Stimulated activated CD4-positive, alpha-beta T cell treated with anti-CD3 and anti-CD28 coated beads, TNF-alpha, amount 100 ng/mL, for 24 hours (primary cell): ENCODE measurements around the gene STRBP.
"Not testable (repeated sequence)": the region's sequence is repeated elsewhere in the genome, so short reads cannot be mapped to it uniquely, and the experiment has no call there.

Experiments used
- DNase-seq, 3 experiments: peaks; one replicate each; pipeline ENCODE4 v3.0.0-alpha.2; 2020; ENCODE audit warnings: low read depth in 3 of 3

Gene STRBP

DNA sequence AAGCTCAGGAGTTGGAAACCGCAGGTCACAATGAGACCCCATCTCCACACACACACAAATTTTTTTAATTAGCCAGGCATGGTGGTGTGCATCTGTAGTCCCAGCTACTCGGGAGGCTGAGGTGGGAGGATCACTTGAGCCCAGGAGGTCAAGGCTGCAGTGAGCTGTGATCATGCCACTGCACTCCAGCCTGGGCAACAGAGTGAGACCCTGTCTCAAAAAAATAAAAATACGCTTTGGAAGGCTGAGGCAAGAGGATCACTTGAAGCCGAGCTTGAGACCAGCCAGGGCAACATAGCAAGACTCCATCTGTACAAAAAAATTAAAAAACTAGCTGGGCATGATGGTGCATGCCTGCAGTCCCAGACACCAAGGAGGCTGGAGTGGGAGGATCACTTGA, 19.2 kb downstream of the STRBP start:
- DNase-seq = not testable (repeated sequence)

DNA sequence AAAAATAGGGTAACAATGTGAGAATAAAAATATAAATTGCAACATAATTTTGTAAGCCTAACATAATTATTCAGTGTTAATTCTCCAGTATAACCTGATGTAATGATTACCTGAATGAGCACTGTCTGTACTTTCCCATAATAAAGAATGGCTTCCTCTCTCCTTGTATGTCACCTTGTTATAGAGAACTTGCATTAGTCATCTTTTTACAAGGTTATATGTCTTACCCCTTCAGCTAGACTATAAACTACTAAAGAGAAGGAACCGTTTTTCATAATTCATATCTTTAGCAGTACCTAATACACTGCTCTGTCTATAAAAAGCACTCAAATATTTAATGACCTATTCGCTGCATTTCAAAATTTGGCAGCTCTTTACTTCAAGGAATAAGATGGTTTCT, 19.8 kb downstream of the STRBP start:
- DNase-seq = no peak

DNA sequence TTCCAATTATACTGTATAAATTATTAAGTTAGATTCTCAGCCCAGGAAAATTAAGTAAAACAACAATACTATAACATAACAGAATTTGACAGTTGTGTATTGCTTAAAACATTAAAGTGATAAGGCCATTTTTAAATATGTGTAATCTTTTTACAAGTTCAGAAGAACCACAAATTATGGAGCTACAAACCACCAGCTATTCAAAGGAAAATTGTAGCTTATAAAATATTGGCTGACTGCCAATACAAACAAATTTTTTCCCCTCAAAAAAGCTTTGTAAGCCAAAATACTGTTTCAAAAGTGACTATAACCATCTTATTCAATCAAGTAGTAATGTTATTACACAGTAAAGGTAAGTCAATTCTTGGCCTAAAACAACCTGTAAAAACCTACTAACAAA, 21.9 kb downstream of the STRBP start:
- DNase-seq = no peak

DNA sequence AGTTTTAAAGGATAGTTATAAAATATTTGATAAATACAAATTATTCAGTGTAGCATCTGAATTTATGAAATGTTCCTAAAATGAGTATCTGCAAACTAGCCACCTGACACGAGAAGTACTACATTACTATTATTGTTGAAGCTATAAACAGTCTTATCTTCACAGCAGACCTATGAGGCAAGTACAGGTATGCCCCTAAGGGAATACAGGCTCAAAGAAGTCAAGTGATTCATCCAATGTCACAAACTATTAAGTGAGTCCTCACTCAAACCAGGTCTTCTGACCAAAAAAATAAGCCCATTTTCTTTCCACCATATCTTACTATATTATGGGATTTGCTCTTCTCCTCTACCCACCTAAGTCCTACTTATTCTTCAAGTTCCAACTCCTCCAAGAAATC, 28.7 kb downstream of the STRBP start:
- no peak for DNase-seq

DNA sequence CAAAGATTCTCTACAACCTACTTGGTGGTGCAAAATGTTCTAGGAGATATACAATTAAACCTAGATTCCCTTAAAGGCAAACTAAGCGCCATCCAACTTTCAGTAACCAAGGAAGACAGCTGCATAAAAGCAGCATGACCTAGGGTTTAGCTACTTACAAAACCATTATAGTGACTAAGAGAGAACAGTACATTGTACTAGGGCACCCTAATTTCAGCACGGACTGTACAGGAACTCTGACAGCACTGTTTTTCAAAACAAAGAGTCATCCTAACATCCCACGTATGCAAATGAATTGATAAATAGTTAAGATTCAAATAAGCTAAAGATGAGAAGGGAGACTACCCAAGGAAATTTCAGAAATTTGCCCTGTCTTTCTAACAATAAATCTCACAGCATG, 30.0 kb downstream of the STRBP start:
- no peak for DNase-seq

DNA sequence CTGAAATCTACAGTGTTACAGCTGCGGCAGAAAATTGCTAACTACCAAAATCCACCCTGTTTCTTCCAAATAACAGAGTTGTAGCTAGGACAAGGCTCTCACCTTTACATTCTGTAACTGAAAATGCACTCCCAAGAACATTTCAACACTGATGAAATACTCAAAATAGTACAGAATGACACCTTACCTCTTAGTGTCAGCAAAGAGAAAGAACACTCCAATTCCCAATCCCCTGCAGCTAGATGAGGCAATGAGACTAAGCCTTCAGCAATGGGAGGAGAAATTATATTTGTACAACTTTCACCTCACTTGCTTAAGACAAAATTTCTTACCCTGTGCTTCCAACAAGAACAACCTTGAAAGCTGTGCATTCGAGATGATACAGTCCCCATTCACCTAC, 31.2 kb downstream of the STRBP start:
- no peak for DNase-seq

DNA sequence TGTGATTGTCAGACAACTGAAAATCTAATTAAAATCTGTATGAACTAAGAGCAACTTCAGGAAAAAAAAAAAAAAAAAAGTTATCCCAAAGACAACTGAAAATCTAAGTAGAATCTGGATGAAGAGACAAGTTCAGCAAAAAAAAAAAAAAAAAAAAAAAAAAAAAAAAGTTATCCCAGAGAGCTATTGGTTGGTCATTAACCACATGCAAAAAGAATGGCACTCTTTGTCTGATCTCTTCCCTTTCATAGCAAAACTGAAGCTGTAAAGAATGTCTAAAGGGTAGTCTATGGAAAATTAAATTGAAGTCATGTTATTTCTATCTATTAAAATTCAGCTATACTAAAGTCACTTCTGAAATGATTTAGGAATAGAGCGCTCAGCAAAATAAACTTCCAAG, 32.9 kb downstream of the STRBP start:
- no peak for DNase-seq

DNA sequence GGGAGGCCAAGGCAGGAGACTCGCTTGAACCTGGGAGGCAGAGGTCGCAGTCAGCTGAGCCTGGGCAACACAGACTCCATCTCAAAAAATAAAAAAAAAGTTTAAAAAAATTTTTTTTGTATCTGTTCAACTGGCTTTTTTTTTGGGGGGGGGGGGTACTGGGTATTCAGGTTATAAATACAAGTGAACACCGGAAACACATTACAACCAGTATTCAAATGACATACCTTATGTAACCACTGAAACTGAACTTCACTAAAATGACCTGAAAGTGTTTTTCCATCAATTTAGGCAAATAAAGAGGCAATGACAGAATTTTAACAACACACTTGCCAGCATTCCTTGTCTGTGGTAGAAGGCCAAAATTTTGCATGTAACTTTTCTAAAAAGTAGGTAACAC, 33.5 kb downstream of the STRBP start:
- no peak for DNase-seq

DNA sequence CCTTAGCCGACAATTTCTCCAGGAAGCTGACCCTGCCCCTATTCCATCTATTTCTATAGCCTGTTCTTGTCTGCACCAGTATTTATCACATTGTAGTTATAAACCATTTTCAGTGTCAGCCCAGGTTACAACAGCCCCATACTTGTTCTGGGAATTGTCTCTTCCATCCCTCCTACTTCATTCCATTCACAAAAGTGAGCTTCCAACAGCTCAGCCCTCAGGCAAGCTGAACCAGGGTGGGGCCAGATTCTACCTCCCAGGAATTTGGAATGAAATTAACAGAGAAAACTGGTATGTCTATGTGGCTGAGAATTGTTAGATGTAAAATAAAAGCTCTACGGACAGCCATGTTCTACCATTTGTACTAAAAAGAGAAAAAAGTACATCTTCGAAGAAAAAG, 36.1 kb downstream of the STRBP start:
- no peak for DNase-seq

DNA sequence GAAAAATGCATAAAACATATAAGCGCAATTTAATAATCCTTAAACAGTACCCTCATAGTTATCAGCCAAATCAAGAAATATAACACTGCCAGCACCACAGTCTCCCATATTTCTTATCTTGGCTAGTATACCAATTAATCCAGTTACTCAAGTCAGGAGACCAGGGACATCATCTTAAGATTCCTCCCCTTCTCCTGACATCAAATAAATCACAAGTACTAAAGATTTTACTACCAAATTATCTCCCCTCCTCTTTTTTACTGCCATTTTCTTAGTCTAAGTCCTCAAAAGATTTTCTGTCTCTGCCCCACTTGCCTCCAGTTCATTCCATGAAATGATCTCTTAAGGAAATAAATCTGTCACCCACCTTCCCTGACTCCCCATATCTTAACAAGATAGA, 37.0 kb downstream of the STRBP start:
- DNase-seq = no peak

DNA sequence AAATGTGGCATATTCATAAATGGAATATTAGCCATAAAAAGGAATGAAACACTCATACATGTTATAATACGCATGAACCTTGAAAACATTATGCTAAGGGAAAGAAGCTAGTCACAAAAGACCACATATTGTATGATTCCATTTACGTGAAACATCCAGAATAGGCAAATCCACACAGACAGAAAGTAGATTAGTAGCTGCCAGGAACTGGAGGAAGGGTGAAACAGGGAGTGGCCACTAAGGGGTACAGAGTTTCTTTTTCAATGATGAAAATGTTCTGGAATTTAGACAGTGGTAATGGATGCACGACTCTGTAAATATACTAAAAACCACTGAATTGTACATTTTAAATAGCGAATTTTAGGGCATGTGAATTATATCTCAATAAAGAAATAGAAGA, 39.4 kb downstream of the STRBP start:
- DNase-seq = no peak

DNA sequence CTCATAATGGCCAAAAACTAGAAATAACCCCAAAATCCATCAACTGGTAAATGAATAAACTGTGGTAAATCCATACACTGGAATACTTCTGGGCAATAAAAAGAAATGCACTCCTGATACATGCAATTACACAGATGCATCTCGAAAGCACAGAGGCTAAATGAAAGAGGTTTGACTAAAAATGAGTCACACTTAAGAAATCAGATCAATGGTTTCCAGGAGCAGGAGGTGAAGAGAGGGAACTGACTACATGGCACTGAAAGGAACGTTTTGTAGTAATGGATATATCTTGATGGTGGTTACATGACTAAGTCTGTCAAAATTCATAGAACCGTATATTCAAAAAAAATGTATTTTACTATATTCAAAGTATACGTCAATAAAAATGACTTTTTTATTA, 42.4 kb downstream of the STRBP start:
- no peak for DNase-seq

DNA sequence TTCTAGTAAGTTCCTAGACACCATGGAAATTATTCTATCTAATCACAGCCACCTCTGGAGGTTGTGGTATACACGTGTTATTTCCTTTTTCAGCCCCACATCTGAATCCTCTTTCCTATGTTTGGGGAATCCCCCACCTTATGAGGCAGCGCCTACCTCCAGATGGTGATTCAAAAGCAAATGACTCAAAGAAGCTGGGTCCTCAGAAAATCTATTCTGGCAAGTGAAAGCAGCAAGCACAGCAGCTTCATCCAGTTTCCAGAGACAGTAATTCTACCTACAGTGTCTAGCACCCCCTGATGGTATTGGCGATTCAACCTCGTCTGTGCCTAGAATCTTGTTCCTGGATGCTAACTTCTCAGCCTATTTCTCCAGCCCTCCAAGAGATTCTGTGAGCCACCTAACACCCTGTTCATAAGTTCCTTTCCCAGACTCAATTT, 43.0 kb downstream of the STRBP start:
- DNase-seq = peak; percentile 34 to 45 (median 45)

DNA sequence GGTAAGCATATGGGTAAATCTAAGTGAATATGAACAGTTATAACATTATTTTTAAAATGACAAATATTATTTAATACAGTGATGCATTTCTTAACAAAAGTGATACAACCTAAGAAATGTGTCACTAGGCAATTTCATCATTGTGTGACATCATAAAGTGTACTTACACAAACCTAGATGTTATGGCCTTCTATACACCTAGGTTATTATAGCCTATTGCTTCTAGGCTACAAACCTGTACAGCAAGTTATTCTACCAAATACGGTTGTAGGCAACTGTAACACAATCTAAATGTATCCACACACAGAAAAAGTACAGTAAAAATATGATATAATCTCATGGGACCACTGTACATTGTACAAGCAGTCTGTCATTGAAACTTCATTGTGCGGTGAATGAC, 48.3 kb downstream of the STRBP start:
- no peak for DNase-seq

DNA sequence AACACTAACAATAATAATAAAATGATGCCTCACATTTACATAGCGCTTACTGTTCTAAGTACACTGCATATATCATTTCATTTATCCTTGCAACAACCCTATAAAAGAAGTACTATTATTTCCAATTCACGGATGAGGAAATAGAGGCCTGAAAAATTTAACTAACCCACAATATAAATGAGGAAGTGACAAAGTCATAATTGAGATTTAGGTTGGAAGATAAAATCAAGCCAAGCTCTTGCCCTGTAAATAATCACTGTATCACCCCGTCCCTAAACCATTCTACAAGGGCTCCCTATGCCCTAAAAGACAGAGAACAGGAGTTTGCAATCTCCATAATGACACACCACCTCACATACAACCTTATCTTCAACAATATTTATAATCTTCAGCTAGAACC, 49.6 kb downstream of the STRBP start:
- DNase-seq = no peak

DNA sequence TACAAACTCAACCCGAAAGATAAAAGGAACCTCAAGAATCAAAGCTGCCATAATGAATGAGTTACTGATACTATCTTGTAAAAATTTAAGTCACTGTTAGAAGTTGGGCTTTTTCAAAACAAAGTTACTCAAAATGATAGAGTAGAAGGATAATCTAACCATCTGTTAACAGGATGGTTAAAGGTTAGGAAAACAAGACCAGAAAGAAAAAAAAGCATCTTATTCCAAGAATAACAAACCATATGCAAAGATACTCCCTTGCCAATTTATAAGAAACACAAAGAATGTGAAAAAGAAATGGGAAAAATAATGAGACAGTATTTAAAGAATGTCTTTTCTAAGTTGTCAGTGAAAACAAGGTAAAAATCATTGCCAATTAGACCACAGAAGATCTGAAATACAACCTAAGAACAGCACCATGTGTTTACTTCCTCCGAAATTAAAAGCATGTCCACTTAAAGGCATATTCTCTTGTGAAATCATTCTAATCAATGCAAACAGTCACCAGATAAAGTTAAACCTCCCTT, 51.2 kb downstream of the STRBP start:
- no peak for DNase-seq

DNA sequence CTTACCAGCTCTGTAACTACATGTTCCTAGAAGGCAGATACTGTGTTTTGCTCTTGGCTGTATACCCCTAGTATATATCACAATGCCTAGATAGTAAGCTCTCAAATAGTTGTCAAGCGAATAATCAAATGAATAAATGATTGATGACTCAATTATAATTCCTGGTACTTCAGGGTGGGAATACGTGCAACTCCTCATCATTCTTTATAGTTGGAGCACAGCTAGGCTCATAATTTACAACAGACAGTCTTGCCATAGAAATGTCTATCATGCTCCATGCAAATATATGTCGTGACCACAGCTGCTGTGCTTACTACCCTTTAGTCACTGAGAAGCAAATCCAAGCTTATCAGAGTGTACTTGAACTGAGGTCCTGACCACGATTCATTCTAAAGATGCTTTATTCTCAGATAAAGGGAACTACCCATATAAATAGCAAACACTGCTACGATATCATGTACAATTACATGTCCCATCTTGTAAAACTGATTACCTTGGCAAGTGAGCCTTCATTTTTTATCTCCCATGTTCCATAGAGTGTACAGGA, 52.1 kb downstream of the STRBP start:
- no peak for DNase-seq

DNA sequence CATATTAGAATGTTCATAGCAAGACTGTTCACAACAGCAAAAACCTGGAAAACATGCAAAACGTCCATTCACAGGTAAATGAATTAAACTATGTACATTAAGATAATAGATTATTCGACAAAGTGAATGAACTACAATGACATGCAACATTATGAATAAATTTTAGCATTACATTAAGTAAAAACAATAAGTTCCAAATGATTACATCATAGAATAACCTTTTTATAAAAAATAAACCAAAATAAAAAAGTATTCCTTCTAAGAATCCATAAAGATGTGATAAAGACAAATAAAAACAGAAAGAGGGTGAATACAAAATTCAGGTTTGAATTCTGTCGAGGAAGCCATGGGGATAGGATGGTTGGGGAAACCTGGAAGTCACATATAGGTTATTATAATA, 57.3 kb downstream of the STRBP start:
- no peak for DNase-seq

DNA sequence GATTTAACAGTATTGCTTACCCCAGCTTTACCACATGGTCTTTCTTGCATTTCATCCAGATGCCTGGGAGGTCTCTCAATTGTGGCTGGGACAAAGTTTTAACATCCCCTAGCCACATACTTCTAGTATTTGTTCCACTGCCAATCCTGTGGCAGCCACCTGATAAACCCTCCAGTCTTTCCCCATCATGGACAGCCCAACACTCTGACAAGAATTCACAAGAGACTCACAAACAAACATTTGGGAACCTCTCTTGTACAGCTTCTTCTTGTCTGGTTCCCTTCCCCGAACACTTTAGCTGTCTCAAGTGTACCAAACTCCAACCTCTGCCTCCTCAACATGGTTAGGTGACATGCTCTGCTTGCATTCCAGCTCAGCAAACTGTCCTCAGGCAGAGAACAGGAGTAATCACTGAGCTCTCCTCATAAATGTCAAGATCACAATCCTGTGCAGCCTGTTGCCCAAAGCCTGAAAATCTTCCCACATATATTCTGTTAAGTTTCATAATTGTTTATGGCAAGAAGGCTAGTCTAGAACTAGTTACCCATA, 59.7 kb downstream of the STRBP start:
- DNase-seq = no peak

DNA sequence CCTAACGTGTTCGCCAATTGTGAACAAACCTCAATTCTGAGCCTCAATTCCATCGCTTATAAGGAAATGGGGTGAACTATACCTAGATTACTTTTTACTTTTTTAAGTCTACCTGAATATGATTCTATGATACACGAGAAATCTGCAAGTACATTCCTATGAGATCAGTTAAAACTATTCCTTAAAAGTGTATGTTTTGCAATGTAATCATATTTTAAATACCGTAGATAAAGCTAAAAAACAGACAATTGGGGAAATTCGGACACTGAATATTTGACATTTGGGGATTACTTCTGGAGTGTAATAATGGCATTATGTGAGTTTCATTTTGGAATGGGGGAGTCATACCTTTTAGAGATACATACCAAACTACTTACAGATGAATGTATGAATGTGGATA, 62.3 kb downstream of the STRBP start:
- DNase-seq = no peak

DNA sequence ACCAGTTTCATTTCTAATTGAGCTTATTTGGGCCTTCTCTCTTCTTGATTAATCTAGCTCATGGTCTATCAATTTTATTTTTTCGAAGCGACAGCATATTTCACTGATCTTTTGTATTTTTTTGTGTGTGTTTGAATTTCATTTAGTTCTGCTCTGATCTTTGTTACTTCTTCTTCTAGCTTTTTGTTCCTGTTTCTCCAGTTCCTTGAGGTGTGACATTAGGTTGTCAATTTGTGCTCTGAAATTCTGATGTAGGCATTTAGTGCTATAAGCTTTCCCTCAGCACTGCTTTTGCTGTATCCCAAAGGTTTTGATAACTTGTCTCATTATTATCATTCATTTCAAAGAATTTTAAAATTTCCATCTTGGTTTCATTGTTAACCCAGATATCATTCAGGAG, 67.3 kb downstream of the STRBP start:
- DNase-seq = no peak

DNA sequence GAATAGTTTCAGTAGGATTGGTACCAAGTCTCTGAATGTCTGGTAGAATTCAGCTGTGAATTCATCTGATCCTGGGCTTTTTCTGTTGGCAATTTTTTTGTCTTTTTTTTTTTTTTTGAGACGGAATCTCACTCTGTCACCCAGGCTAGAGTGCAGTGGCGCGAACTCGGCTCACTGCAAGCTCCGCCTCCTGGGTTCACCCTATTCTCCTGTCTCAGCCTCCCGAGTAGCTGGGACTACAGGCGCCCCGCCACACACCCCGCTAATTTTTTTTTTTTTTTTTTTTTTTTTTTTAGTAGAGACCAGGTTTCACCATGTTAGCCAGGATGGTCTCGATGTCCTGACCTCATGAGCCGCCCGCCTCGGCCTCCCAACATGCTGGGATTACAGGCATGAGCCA, 67.9 kb downstream of the STRBP start:
- DNase-seq = not testable (repeated sequence)

DNA sequence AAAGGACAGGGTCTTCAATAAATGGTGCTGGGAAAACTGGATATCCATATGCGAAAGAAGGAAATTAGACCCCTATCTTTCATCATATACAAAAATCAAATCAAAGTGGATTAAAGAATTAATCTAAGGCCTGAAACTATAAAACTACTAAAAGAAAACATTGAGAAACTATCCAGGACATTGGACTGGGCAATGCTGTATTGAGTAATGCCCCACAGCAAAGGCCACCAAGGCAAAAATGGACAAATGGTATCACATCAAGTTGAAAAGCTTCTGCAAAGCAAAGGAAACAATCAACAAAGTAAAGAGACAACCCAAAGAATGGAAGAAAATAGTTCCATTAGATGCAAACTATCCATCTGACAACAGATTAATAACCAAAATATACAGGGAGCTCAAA, 72.3 kb downstream of the STRBP start:
- DNase-seq = no peak

DNA sequence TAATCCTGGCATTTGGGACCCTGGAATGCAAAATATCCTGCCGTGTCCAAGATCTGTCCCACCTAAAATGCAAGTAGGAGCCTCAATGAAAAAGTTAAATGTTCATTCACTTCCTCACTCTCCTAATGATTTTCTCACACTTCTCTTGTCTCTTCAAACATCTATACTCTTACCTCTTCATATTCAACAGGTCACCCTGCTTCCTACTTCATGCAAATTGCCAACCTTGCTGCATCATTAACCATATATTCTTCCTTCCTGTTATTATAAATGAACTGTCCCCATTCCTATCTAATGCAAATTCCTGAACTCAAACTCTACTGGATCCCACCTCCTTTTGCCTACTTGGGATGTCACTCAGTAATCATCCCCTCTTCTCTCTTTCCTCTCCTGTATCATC, 74.4 kb downstream of the STRBP start:
- DNase-seq = no peak
